Fibroblast of skin of right biceps (primary cell): Measurements from ENCODE around the gene GEMIN7.

Experiments used
- DNase-seq: peaks from one replicate; pipeline ENCODE4 v3.0.0-alpha.2; 2013

The GEMIN7 gene

DNA sequence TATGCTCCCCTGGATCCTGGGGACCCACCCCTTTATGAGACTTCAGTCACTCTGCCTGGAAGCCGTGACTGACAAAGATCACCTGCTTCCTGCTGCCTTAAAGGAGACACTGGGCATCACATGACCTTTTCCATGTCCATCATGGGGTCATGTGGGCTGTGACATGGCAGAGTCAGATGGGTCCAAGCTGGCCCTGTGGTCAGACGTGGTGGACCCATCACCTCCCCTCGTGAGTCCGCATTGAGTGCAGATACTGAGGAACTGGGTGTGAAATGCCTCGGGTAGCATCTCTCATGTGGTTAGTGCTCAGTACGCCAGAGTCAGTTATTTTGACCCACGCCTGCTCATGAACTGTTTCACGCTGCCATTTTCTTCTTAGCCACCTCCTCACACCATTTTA is 54.6 kb downstream of the GEMIN7 start:
- DNase-seq, result no peak

DNA sequence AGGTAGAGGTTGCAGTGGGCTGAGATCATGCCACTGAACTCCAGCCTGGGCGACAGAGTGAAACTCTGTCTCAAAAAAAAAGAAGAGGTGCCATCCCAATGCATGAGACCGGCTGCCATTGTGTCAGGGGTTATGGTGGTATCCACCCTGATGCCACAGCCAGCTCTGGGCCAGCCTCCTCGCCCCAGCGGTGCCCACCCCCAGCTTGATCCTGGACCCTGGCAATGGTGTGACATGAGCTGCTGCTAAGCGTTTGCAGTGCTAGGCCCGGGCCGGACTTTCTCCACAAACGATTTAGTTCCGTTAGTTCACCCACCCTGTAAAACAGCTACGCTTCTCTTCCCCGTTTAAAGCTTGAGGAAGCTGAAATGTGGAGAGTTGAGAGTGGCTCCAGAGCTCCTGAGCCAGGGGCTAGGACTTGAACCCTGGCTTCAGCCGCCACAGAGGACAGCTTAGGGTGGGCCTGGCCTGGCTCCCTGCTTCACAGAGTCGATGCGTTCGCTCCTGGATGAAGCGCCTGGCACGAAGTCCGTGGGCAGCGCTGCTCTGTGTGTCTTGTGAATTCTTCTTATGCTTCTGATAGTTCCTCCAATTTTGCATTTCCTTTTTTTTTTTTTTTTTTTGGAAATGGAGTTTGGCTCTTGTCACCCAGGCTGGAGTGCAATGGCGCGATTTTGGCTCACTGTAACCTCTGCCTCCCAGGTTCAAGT is 56.3 kb downstream of the GEMIN7 start:
- DNase-seq, result no peak

DNA sequence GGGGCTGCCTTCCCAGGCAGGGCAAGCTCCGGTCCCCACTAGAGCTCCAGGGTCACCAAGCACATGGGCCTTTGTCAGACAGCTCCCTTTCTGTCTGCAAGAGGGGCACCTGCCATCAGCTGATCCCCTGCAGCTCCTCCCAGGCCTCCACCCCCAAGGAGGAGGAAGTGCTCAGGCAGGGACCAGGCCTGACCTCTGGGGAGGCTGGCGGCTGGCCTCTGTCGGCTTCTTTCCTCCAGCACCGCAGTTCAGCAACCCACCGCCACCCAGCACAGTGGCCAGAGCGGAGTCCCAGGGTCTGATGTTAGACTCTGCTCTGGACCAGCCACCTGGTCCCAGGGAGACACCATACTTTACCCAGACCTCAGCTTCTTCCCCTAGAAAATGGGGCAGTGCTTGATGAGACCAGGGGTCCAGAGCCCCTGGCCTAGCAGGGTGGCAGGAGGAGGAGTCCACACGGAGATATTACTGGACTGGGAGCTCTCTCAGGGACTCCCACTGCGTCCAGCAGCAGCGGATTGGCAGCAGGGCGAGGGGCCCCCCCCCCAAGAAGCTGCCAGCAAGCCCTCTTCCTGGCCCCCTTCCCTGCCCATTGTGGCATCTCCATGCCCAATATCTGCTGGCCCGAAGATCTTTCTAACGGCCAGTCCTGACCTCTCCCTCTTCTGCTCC is 57.6 kb downstream of the GEMIN7 start:
- no peak for DNase-seq

DNA sequence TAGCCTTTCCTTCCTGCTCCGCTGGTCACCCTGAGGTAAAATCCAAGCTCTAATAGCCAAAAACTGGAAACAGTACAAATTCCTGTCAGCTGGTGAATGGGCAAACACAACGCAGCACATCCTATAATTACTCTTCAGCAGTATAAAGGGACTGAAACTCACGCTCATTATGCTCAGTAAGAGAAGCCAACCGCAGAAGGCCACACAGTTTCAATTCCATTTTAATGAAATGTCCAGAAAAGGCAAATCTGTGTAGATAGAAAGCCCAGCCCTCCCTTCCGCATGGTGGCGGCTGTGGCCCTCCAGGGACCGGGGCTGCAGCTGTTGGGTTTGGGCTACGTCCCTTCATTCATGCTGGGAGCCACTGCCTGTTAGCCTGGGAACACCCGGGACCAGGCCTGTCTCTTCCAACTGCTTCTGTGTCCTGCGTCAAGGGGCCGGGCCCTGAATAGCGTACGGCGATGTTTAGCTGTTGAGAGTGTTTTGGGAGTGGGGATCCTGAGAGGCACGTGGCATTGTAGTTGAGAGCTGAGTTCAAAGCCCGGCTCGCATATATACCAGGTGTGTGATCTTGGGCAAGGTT is 58.2 kb downstream of the GEMIN7 start:
- no peak for DNase-seq

DNA sequence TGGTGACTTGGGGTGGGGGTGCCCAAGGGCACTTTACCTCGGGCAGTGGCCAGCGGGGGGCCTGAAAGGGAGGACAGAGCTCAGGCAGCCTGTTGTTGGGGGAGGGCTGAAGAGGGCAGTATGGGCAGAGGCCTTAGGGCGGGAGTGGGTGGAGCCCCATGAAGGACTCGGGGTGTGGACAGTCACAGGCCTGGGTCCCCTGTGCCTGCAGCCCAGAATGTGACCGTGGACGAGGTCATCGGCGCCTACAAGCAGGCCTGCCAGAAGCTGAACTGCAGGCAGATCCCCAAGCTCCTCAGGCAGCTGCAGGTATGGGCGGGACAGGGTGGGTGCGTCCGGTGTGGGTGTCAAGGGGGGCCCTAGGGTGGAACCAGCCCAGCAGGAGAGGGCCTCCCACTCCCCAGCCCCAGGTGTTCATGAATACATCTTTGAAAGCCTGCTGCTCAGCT is 59.3 kb downstream of the GEMIN7 start:
- no peak for DNase-seq

DNA sequence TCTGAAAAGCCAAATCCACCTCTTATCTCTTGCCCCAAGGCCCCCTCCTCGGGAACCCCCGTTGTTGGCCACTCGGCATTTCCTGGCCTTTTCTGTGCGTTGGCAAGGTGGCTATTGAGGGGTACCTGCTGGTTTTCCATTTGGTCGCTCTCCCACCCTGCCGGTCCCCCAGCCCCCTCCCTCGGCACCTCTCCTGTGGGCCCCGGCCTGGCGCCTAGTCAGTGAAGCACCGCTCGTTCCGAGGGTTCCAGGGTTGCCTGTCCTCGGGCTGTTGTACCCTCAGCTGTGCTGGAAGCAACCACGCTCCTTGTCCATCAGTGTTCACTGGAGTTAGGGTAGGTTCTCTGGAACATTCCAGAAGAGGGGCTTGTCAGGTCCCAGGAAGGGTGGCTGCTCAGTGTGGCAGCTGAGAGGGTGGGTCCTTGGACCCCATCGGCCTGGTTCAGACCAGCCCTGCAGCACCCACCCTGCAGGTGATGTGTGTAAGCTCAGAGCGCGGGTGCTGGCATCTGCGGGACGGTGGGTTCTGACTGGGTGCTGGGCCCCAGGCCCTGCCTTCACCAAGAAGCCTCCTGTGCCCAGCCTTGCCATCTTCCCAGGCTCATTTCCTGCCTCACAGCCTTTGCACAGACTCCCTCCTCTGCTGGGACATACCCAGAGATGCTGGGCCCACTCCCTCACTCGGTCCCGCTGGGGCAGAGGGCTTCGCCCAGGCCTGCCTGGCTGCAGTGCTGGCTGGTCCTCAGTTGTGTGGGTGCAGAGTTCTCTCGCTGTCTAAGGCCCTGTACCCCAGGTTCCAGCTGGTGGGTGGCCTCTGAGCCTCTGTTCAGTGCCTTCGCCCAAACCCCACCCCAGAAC is 60.5 kb downstream of the GEMIN7 start:
- no peak for DNase-seq

DNA sequence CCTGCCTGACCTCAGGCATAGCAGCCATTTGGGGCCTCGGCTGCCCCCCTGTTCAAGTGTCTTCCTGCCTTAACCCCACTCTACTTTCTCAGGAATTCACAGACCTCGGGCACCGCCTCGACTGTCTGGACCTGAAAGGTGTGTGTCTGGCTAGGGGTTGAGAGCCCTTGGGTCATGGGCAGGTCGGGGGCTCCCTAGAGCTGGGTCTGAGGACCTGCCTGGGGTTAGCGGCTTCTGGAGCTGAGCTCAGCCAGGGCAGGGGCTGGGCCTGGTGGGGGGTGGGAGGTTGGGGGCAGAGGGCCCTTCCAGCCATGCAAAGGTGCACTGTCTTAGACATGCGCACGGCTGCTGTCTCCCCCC is 61.1 kb downstream of the GEMIN7 start:
- DNase-seq, result no peak

DNA sequence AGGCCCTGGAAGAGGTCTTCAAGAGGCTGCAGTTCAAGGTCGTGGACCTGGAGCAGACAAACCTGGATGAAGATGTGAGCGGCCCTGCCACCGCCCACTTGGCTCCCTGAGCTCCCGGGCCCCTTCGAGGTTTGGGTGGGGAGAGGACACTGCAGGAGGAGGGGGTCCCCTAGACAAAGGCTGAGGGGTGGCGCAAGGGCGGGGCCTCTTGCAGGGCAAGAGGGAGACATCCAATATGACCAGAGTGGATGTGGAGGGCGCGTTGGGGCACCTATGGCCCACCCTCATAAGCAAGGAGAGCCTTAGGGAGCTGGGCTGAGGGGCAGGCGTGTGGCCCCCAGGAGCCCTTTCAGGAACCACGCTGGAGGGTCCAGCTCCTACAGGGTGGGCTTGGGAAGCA is 61.5 kb downstream of the GEMIN7 start:
- no peak for DNase-seq
